ENCODE results near the gene NTM. TPM values are rescaled to one million over a fixed set of nuclear protein-coding genes. Genes with fewer than 3 reads are reported as not detected.
A peak's percentile ranks its signal among the peaks of the same experiment; 100 is the strongest.

The NTM gene
- total RNA-seq, 1 experiment from 2014 or later, result 9.9 TPM

- Histone ChIP-seq H2BK20ac (ENCODE audit: low read depth, low read length, poor library complexity, severe bottlenecking) (no peak overlapping the region), H4K8ac (replicated peaks; ENCODE audit: insufficient read length, low read depth, low read length) (no peak overlapping the region), H2AFZ (ENCODE audit: low read length) (no peak overlapping the region), H3K4me1 (ENCODE audit: insufficient read depth, low read length) (peaks cover 10% of the 10 kb centered on the region; the same call in 1 of the 2 replicates), H3K18ac (ENCODE audit: insufficient read length, low read depth, low read length) (peak overlapping the region; percentile 8), H3K14ac (ENCODE audit: insufficient read depth, low read length) (no peak overlapping the region), H2BK15ac (ENCODE audit: low read depth, low read length) (no peak overlapping the region), H4K91ac (ENCODE audit: insufficient read length, low read depth, low read length) (no peak overlapping the region), H3K23me2 (ENCODE audit: insufficient read length, low read depth, low read length, poor library complexity, severe bottlenecking) (no peaks in the 10 kb centered on the region), H2BK120ac (ENCODE audit: low read depth, low read length, poor library complexity, severe bottlenecking) (no peak overlapping the region), H2BK5ac (ENCODE audit: insufficient read length, low read length) (no peak overlapping the region), H4K20me1 (ENCODE audit: control insufficient read depth, insufficient read depth, insufficient read length) (no peaks in the 10 kb centered on the region), H4K5ac (ENCODE audit: insufficient read length, low read depth, low read length) (no peak overlapping the region), H3K27me3 (ENCODE audit: insufficient read depth, low read length) (no peaks in the 10 kb centered on the region), H3K4me2 (ENCODE audit: insufficient read depth, insufficient read length, low read length) (no peak overlapping the region), H3K27ac (ENCODE audit: insufficient read length, low read depth, low read length) (no peak overlapping the region), H3K9me3 (ENCODE audit: control insufficient read depth, low read depth, low read length) (no peaks in the 10 kb centered on the region), H3K9ac (ENCODE audit: extremely low read depth, insufficient read length, low read length) (no peak overlapping the region), H3K4ac (ENCODE audit: low read depth, low read length) (no peak overlapping the region), H2BK12ac (ENCODE audit: insufficient read length, low read depth, low read length) (no peak overlapping the region), H3T11ph (ENCODE audit: low read length) (no peak overlapping the region), H3K79me1 (ENCODE audit: insufficient read depth, low read depth, low read length, poor library complexity, severe bottlenecking) (no peaks in the 10 kb centered on the region), H3K23ac (ENCODE audit: insufficient read length, low read depth, low read length) (no peak overlapping the region), H3K56ac (ENCODE audit: insufficient read length, low read depth, low read length) (no peak overlapping the region), H3K79me2 (ENCODE audit: insufficient read depth, low read length) (no peaks in the 10 kb centered on the region), H2AK5ac (ENCODE audit: insufficient read length, low read length) (no peak overlapping the region)
- Mint-ChIP-seq H3K4me1 (peaks cover 55 to 66% of the 10 kb centered on the region in 2 experiments), H3K4me3 (peak overlapping the region in 1 of 2 experiments; percentile 33; a peak in 1 of 5 replicates), H3K9me3 (no peaks in the 10 kb centered on the region; a peak in 2 of 5 replicates), H3K27me3 (ENCODE audit: low read depth) (no peaks in the 10 kb centered on the region), H3K36me3 (ENCODE audit: insufficient read depth in 1 of 3, low read depth in 3 of 3) (no peaks in the 10 kb centered on the region; a peak in 1 of 7 replicates), H3K27ac (peak overlapping the region in 1 of 3 experiments; percentile 46; a peak in 2 of 7 replicates)
- DNase-seq, result no peak
- no peak for TF ChIP-seq CTCF (conservative IDR thresholded peaks at IDR 0.05)
- no CpG with 5 or more reads among the region's 3 CpGs for WGBS (ENCODE audit: extremely low coverage, insufficient read length, low lambda C conversion rate)
Observed at GRCh38 chr11:131865860-131866259, 495.4 kb downstream of the NTM start.
